GM23338 (cell line): Measurements from ENCODE around the gene SLC25A41. TPM values are rescaled to one million over a fixed set of nuclear protein-coding genes. Genes with fewer than 3 reads are reported as not detected.

ENCODE experiments used
- ATAC-seq: fragments of 200-7000 bp; cut with Tn5 transposase; 3 replicates; pipeline ENCODE4 v1.9.1; 2020
- DNase-seq: peaks from one replicate; pipeline ENCODE4 v3.0.0-alpha.2; 2015; ENCODE audit warnings: low spot score
- H2AFZ ChIP-seq: fragments of 200-600 bp; sonication (generic); 2 replicates; pipeline ENCODE4 v1.8.0; 2016; ENCODE audit warnings: antibody characterized with exemption, mild to moderate bottlenecking, moderate library complexity
- H3F3A ChIP-seq: fragments of 200-600 bp; sonication (generic); replicated peaks from 2 replicates; pipeline ENCODE4 v1.8.0; 2017; ENCODE audit warnings: antibody characterized with exemption, mixed run types, low read depth
- H3K27ac ChIP-seq: fragments of 200-600 bp; sonication (generic); 2 replicates; pipeline ENCODE4 v1.6.1; 2016; ENCODE audit warnings: low read depth
- H3K27me3 ChIP-seq: fragments of 200-600 bp; sonication (generic); 2 replicates; pipeline ENCODE4 v1.8.0; 2016; ENCODE audit warnings: mild to moderate bottlenecking, mixed run types, moderate library complexity; ENCODE audit not compliant: insufficient read depth
- H3K36me3 ChIP-seq: fragments of 200-600 bp; sonication (generic); 2 replicates; pipeline ENCODE4 v1.8.0; 2016; ENCODE audit warnings: mild to moderate bottlenecking; ENCODE audit not compliant: insufficient read depth
- H3K4me1 ChIP-seq: fragments of 200-600 bp; sonication (generic); 2 replicates; pipeline ENCODE4 v1.8.0; 2016; ENCODE audit warnings: mild to moderate bottlenecking, moderate library complexity; ENCODE audit not compliant: insufficient read depth
- H3K4me2 ChIP-seq: fragments of 200-600 bp; sonication (generic); 2 replicates; pipeline ENCODE4 v1.7.1; 2017; ENCODE audit warnings: mixed run types
- H3K4me3 ChIP-seq: fragments of 200-600 bp; sonication (generic); 2 replicates; pipeline ENCODE4 v1.6.1; 2016; ENCODE audit warnings: mixed run types
- H3K79me2 ChIP-seq: fragments of 200-600 bp; sonication (generic); replicated peaks from 2 replicates; pipeline ENCODE4 v1.8.0; 2017; ENCODE audit warnings: mild to moderate bottlenecking; ENCODE audit not compliant: insufficient read depth
- H3K9me2 ChIP-seq: fragments of 200-600 bp; sonication (generic); 2 replicates; pipeline ENCODE4 v1.8.0; 2017; ENCODE audit not compliant: insufficient read depth
- H4K20me1 ChIP-seq: fragments of 200-600 bp; sonication (generic); replicated peaks from 2 replicates; pipeline ENCODE4 v1.8.0; 2017; ENCODE audit warnings: mild to moderate bottlenecking; ENCODE audit not compliant: insufficient read depth
- H3K27ac Mint-ChIP-seq: 2 replicates; pipeline ENCODE4 v1.8.0; 2020; ENCODE audit warnings: inconsistent platforms, mild to moderate bottlenecking, moderate library complexity, mixed read lengths
- H3K27me3 Mint-ChIP-seq: 3 replicates; pipeline ENCODE4 v1.8.0; 2022; ENCODE audit warnings: low read depth, mild to moderate bottlenecking, moderate library complexity, mixed read lengths, inconsistent platforms; ENCODE audit not compliant: insufficient read depth, poor library complexity
- H3K36me3 Mint-ChIP-seq: 3 replicates; pipeline ENCODE4 v1.8.0; 2021; ENCODE audit warnings: low read depth, mild to moderate bottlenecking, inconsistent platforms, moderate library complexity, mixed read lengths
- H3K4me1 Mint-ChIP-seq: 3 replicates; pipeline ENCODE4 v1.8.0; 2020; ENCODE audit warnings: mild to moderate bottlenecking, inconsistent platforms, mixed read lengths
- H3K4me3 Mint-ChIP-seq: 3 replicates; pipeline ENCODE4 v1.8.0; 2021; ENCODE audit warnings: moderate library complexity, mild to moderate bottlenecking, inconsistent platforms, mixed read lengths
- H3K9me3 Mint-ChIP-seq: 3 replicates; pipeline ENCODE4 v1.8.0; 2020; ENCODE audit warnings: moderate library complexity, mild to moderate bottlenecking, inconsistent platforms, mixed read lengths
- NANOG ChIP-seq: IDR thresholded peaks from 2 replicates; pipeline ENCODE4 v1.6.1; 2016; ENCODE audit warnings: antibody characterized with exemption, borderline replicate concordance
- ZNF462 ChIP-seq: fragments of 250-450 bp; sonication (Bioruptor Pico); IDR thresholded peaks from 2 replicates; pipeline ENCODE4 v1.5.0; 2020; ENCODE audit warnings: mild to moderate bottlenecking, moderate library complexity
- polyA plus RNA-seq: library from polyadenylated mRNA; unstranded; fragments of >200 nt; fragmentation: Nextera tagmentation; extraction: Ambion mirVana; gene quantifications from 2 replicates; pipeline ENCODE4 v1.2.1, GENCODE V29; 2016
- total RNA-seq: library from RNA; depleted of rRNA; stranded (reverse); fragments of >200 nt; shearing (Covaris generic); gene quantifications from 2 replicates; pipeline ENCODE4 v1.2.3, GENCODE V29; 2014

Gene SLC25A41
- total and polyA plus RNA-seq, 2 experiments from 2014 or later, result 0.24 to 0.35 TPM

GRCh38 chr19:6381030-6381750 lies 52.4 kb downstream of the SLC25A41 start:
- Mint-ChIP-seq H3K36me3 (peaks cover 73% of the 10 kb centered on the region), H3K9me3 (peaks cover 3% of the 10 kb centered on the region), H3K4me3 (no peak overlapping the region), H3K4me1 (peaks cover 12% of the 10 kb centered on the region), H3K27me3 (peaks cover 7% of the 10 kb centered on the region), H3K27ac (no peak overlapping the region)
- H3K79me2 ChIP-seq, result no peaks in the 10 kb centered on the region
- no peak for DNase-seq
- H3K27me3 ChIP-seq, result no peaks in the 10 kb centered on the region
- no peak overlapping the region for H3K4me3 ChIP-seq
- no peaks in the 10 kb centered on the region for H3F3A ChIP-seq
- no peak overlapping the region for H3K27ac ChIP-seq
- peaks cover 15% of the 10 kb centered on the region for H3K36me3 ChIP-seq
- H3K9me2 ChIP-seq, result no peaks in the 10 kb centered on the region
- no peaks in the 10 kb centered on the region for H3K4me1 ChIP-seq
- no peak for TF ChIP-seq NANOG
- H3K4me2 ChIP-seq, result no peak overlapping the region
- peaks cover 3% of the 10 kb centered on the region; the same call in 1 of the 2 replicates for H4K20me1 ChIP-seq
- ATAC-seq, result no peak; the same call in 2 of the 3 replicates
- H2AFZ ChIP-seq, result no peak overlapping the region

- H3K27me3 ChIP-seq, result no peaks in the 10 kb centered on the region
- H4K20me1 ChIP-seq, result 0 out of 2 replicates have a peak, but pooled peaks cover 3% of the 10 kb centered on the region
- Mint-ChIP-seq H3K36me3 (peaks cover 60% of the 10 kb centered on the region), H3K27me3 (peaks cover 3% of the 10 kb centered on the region), H3K9me3 (peaks cover 3% of the 10 kb centered on the region), H3K4me3 (no peak overlapping the region), H3K27ac (no peak overlapping the region), H3K4me1 (peaks cover 15% of the 10 kb centered on the region)
- ATAC-seq (no peak), DNase-seq (no peak)
- H3K4me1 ChIP-seq, result peaks cover under 1% of the 10 kb centered on the region; the same call in 1 of the 2 replicates
- H3K36me3 ChIP-seq, result peaks cover 15% of the 10 kb centered on the region
- H3K79me2 ChIP-seq, result no peaks in the 10 kb centered on the region
- H2AFZ ChIP-seq, result no peak overlapping the region
- no peaks in the 10 kb centered on the region for H3K9me2 ChIP-seq
- no peak overlapping the region for H3K27ac ChIP-seq
- no peak overlapping the region for H3K4me3 ChIP-seq
- H3F3A ChIP-seq, result no peaks in the 10 kb centered on the region
- no peak for TF ChIP-seq ZNF462 (CRISPR knock-in tag)
- H3K4me2 ChIP-seq, result no peak overlapping the region
Observed at GRCh38 chr19:6379744-6380143, 53.8 kb downstream of the SLC25A41 start.
